Sigmoid colon (tissue), 4 donors: ENCODE results near the gene SIGLEC9.

Source experiments
- EP300 ChIP-seq, 4 donors: sonication (generic); formaldehyde crosslinking; IDR thresholded peaks; one replicate each; pipeline ENCODE4 v1.6.1; 2017; ENCODE audit warnings: antibody characterized with exemption in 4 of 4
- POLR2A ChIP-seq, 2 donors: fragments of 450-650 bp; IDR thresholded peaks; one replicate each; pipeline ENCODE4 v1.6.1; 2016; ENCODE audit warnings: antibody characterized with exemption in 2 of 2, mild to moderate bottlenecking in 2 of 2, moderate library complexity in 2 of 2
- TF ChIP-seq, protein P1 (sequence below), 4 experiments: fragments of 450-650 bp in 3 of 4; fragments of 200-600 bp in 1 of 4; IDR thresholded peaks; one replicate each; pipeline ENCODE4 v1.5.1; 2016 to 2019; ENCODE audit warnings: antibody characterized with exemption in 4 of 4, mild to moderate bottlenecking in 3 of 4, moderate library complexity in 2 of 4

DNA sequence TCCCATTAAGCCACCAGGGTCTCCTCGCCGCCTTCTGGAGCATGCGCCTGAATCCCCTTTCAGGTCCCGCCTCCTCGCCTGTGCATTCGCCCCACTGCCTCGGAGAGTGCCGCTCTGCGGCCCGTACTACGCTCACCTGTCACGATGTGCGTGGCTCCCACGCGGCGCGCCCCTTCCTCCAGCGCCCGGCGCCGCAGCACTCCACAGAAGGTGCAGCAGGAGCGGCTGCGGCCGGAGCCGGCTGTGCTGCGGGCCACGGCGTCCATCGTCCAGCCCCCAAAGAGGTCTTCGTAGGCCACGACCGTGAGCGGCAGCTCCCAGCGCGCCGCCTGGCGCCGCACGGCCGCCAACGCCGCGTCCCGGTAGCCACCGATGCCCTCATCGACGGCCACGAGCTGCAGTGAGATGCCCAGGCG lies 20.8 kb upstream of the SIGLEC9 start:
- TF ChIP-seq, protein P1, sequence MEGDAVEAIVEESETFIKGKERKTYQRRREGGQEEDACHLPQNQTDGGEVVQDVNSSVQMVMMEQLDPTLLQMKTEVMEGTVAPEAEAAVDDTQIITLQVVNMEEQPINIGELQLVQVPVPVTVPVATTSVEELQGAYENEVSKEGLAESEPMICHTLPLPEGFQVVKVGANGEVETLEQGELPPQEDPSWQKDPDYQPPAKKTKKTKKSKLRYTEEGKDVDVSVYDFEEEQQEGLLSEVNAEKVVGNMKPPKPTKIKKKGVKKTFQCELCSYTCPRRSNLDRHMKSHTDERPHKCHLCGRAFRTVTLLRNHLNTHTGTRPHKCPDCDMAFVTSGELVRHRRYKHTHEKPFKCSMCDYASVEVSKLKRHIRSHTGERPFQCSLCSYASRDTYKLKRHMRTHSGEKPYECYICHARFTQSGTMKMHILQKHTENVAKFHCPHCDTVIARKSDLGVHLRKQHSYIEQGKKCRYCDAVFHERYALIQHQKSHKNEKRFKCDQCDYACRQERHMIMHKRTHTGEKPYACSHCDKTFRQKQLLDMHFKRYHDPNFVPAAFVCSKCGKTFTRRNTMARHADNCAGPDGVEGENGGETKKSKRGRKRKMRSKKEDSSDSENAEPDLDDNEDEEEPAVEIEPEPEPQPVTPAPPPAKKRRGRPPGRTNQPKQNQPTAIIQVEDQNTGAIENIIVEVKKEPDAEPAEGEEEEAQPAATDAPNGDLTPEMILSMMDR (IDR thresholded peaks at IDR 0.05) = no peak
- TF ChIP-seq EP300 (IDR thresholded peaks at IDR 0.05) (no peak), POLR2A (IDR thresholded peaks at IDR 0.05) (no peak)
